ENCODE data around the gene HDAC5.

Gene HDAC5

DNA sequence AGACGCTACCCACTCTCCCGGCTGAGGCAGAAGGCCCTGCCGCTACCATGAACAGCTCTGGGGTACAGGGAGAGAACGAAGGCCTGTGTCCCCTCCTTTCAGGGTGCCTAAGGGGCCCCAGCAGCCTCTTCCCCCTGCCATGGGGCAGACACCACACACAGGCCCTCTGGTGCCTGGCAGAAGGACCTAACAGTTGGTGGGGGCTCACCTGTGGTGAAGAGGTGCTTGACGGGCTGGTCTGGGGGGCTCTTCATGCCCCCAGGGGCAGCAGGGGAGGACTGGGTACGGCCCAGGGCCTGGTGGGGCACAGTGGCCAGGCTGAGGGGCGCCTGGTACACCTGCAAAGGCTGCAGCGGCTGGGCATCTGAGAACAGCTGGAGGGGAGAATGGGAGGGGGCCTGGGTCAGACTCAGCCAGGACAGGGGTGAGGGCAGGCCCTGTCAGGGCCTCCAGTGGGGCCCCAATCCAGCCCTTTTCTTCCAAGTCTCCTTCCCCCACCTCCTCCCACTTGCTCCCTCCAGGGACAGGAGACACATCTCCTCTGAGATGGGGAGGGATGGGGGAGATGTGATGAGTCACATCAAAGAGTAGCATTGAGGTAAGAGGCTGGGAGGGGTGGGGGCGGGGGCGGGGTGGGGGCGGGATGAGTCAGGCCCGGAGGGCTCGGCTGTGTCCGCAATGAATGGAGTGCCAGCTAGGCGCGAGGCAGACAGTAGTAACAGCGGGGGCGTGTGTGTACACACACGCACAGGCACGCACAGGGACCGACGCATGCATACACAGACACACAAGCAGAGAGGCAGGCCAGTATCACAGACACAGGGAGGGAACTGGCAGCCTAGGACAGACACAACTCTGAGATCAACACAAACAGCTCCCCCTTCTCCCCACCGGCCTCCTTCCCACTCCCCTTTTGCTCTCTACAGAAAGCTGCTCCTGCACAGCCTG is 36.8 kb downstream of the HDAC5 start:
- DNase-seq, result no peak

DNA sequence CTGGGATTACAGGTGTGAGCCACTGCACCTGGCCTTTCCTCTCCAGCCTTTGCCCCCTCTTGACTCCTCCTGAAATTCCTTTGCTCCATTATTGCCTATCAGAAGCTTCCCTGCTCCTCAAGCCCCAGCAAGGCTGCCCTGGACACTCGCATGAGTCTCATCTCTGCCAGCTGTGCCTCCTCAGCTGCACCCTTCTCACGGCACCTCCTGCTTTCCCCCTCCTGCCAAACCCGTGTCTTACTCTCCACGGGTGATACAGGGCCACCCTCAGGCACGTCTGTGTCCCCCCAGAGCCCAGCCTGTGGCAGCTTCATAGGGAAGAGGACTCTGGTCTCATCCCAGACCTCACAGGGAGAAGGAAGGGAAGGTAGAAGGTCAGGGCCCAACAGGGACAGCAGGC is 37.5 kb downstream of the HDAC5 start:
- DNase-seq, result no peak

GRCh38 chr17:44084921-44085320 is 38.5 kb downstream of the HDAC5 start:
- no peak for DNase-seq

DNA sequence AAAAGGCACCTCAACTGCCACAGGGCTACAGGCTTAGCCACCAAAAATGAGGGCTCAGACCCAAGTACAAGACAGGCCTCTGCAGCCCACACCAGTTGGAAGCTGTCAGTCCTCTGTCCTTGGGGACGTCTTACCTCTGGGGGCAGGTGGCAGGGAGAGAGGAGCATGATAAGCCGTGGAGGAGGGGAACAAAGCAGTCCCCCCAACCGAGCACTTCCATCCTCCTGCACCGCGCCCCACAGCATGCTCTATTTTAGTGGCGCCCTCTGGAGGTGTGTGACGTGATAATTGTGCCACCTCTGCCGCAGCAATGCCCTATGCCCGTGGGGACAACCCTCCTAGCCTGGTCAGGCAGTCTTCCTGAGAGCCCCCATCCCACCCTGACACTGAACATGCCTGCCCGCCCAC is 39.3 kb downstream of the HDAC5 start:
- DNase-seq, result no peak

DNA sequence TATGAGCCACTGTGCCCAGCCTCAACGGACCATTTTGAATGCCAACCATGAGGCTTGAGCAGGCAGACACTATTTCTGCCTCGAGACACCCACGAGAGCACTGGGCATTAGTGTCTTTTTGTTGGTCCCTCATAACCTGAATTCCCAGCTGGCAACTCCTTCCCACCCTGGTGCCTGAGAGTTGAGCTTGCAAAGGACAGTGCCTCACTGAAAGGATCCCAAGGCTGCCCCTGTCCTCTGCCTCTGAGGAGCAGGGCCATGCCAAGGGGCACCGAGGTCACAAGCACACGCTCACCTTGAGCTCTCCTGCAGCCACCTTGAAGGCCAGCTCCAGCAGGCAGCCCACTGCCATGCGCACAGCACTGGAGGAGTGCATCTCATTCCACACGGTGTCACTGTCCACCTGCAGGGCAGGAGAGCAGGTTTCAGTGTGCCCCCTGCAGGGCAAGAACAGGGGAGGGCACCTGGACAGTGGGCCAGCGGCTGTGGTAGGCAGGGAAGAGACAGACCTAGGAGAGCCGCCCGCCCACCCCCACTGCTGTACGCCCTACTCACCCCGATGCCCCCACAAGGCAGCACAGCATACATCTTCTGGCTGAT is 40.1 kb downstream of the HDAC5 start:
- no peak for DNase-seq

GRCh38 chr17:44082256-44082927 is 41.0 kb downstream of the HDAC5 start:
- no peak for DNase-seq

- no peak for DNase-seq
These were observed 41.8 kb downstream of the HDAC5 start for GRCh38 chr17:44081681-44082080.

- no peak for DNase-seq
These were observed 43.3 kb downstream of the HDAC5 start for GRCh38 chr17:44079877-44080821.

GRCh38 chr17:44078412-44078811 is 45.0 kb downstream of the HDAC5 start:
- no peak for DNase-seq

- no peak for DNase-seq
These were observed 45.9 kb downstream of the HDAC5 start for GRCh38 chr17:44077595-44077909.

GRCh38 chr17:44076716-44077594 is 46.5 kb downstream of the HDAC5 start:
- no peak for DNase-seq

DNA sequence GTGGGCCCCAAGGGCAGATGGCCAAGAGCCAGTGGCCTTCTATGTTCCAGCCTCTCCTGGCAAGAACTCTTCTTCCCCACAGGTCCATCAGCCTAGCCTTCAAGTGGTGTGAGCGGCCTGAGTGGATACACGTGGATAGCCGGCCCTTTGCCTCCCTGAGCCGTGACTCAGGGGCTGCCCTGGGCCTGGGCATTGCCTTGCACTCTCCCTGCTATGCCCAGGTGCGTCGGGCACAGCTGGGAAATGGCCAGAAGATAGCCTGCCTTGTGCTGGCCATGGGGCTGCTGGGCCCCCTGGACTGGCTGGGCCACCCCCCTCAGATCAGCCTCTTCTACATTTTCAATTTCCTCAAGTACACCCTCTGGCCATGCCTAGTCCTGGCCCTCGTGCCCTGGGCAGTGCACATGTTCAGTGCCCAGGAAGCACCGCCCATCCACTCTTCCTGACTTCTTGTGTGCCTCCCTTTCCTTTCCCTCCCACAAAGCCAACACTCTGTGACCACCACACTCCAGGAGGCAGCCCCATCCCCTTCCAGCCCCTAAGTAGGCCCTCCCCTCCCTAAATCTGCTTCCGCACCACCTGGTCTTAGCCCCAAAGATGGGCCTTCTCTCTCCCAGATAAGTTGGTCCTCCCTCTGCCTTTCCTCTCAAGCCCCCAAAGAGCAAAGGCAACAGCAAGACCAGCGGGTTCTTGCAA is 47.7 kb downstream of the HDAC5 start:
- no peak for DNase-seq

DNA sequence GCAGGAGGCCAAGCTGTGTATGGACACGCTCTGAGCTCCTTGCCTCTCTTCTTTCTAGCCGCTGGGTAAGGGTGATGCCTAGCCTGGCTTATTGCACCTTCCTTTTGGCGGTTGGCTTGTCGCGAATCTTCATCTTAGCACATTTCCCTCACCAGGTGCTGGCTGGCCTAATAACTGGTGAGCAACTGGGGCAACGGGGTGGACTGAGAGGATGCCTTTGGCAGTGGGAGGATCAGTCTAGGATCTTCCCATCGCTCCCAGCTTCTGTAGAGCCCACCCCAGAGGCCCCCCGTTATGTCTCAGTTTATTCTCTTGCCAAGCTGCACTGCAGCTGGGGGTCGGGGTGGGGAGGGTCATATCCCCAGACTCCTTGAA is 48.5 kb downstream of the HDAC5 start:
- DNase-seq, result no peak

- DNase-seq, result no peak
These were observed 49.1 kb downstream of the HDAC5 start for GRCh38 chr17:44074231-44074910.

DNA sequence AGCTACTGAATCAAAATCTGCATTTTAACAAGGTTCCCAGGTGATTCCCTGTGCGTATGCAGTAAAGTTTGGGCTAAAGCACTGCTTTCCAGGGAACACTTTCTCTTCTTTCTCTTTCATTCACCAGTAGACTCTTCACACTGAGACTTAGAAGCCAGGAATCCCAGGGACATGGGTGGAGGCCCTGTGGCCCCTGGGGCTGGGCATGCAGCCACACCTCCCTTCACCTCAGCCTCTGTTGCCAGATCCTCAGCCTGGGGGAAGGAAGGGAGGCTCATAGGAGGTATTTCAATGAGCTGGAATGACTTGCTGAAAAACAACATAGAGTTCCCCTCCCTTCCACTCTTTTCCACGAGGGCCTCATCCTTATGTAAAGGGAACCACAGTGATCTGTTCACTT is 51.7 kb downstream of the HDAC5 start:
- no peak for DNase-seq

GRCh38 chr17:44071198-44071520 is 52.3 kb downstream of the HDAC5 start:
- DNase-seq, result no peak

DNA sequence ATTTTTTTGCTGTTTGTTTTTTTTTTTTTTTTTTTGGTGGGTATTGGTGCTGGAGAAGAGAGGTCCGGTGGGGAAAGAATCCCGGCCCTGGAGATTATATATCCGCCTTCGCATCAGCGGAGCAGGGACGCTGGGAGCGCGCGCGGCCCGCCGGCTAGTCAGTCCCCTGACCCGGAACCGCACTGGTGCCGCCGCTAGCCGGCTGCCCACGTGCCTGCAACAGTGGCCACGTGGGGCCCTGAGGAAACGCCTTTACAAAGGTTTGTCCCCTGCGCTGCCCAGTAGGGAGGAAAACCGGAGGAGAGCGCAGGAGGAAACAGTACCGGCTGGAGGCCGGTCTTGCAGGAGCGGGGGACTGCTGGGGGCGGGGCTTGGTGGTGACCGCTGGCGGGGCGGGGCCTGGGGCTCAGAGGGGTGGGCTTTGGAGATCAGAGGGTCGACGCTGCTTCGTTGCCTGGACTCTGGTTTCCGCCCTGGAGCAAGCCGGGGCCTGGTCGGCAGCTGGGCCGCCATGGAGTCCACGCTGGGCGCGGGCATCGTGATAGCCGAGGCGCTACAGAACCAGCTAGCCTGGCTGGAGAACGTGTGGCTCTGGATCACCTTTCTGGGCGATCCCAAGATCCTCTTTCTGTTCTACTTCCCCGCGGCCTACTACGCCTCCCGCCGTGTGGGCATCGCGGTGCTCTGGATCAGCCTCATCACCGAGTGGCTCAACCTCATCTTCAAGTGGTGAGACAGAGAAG is 52.8 kb downstream of the HDAC5 start, which contains the start of gene G6PC3:
TSS of gene G6PC3 (plus strand) at position 281 of the 743 bp plus-strand sequence. CDS start at position 512, 231 bp downstream.
- peak; percentile 88 for DNase-seq

- DNase-seq, result no peak
These were observed 53.4 kb downstream of the HDAC5 start for GRCh38 chr17:44069974-44070454.

- DNase-seq, result no peak
These were observed 55.9 kb downstream of the HDAC5 start for GRCh38 chr17:44067545-44067940.
